ENCODE measurements around the gene SMARCA4. TPM values are rescaled to one million over a fixed set of nuclear protein-coding genes. Genes with fewer than 3 reads are reported as not detected.

Gene SMARCA4
- total RNA-seq, 1 experiment from 2014 or later: 261 TPM

- Histone ChIP-seq H4K91ac (ENCODE audit: insufficient read length, low read depth, low read length) (no peak overlapping the region), H2BK120ac (ENCODE audit: low read depth, low read length, poor library complexity, severe bottlenecking) (no peak overlapping the region), H4K5ac (ENCODE audit: insufficient read length, low read depth, low read length) (no peak overlapping the region), H3K4me2 (ENCODE audit: insufficient read depth, insufficient read length, low read length) (no peak overlapping the region), H3K23ac (ENCODE audit: insufficient read length, low read depth, low read length) (no peak overlapping the region), H2BK20ac (ENCODE audit: low read depth, low read length, poor library complexity, severe bottlenecking) (no peak overlapping the region), H4K8ac (replicated peaks; ENCODE audit: insufficient read length, low read depth, low read length) (no peak overlapping the region), H4K20me1 (ENCODE audit: control insufficient read depth, insufficient read depth, insufficient read length) (no peaks in the 10 kb centered on the region), H3K27me3 (ENCODE audit: insufficient read depth, low read length) (no peaks in the 10 kb centered on the region), H3K79me2 (ENCODE audit: insufficient read depth, low read length) (no peaks in the 10 kb centered on the region), H3K18ac (ENCODE audit: insufficient read length, low read depth, low read length) (no peak overlapping the region), H3K9ac (ENCODE audit: extremely low read depth, insufficient read length, low read length) (no peak overlapping the region), H3K9me3 (ENCODE audit: control insufficient read depth, low read depth, low read length) (no peaks in the 10 kb centered on the region), H2BK12ac (ENCODE audit: insufficient read length, low read depth, low read length) (no peak overlapping the region), H3K14ac (ENCODE audit: insufficient read depth, low read length) (no peak overlapping the region), H3K4me1 (ENCODE audit: insufficient read depth, low read length) (no peaks in the 10 kb centered on the region), H2AFZ (ENCODE audit: low read length) (no peak overlapping the region), H3K23me2 (ENCODE audit: insufficient read length, low read depth, low read length, poor library complexity, severe bottlenecking) (no peaks in the 10 kb centered on the region), H2BK15ac (ENCODE audit: low read depth, low read length) (no peak overlapping the region), H3K79me1 (ENCODE audit: insufficient read depth, low read depth, low read length, poor library complexity, severe bottlenecking) (no peaks in the 10 kb centered on the region), H2AK5ac (ENCODE audit: insufficient read length, low read length) (no peak overlapping the region), H3K27ac (ENCODE audit: insufficient read length, low read depth, low read length) (no peak overlapping the region), H3T11ph (ENCODE audit: low read length) (no peak overlapping the region), H3K56ac (ENCODE audit: insufficient read length, low read depth, low read length) (no peak overlapping the region), H3K4ac (ENCODE audit: low read depth, low read length) (no peak overlapping the region), H2BK5ac (ENCODE audit: insufficient read length, low read length) (no peak overlapping the region)
- TF ChIP-seq, protein P1, sequence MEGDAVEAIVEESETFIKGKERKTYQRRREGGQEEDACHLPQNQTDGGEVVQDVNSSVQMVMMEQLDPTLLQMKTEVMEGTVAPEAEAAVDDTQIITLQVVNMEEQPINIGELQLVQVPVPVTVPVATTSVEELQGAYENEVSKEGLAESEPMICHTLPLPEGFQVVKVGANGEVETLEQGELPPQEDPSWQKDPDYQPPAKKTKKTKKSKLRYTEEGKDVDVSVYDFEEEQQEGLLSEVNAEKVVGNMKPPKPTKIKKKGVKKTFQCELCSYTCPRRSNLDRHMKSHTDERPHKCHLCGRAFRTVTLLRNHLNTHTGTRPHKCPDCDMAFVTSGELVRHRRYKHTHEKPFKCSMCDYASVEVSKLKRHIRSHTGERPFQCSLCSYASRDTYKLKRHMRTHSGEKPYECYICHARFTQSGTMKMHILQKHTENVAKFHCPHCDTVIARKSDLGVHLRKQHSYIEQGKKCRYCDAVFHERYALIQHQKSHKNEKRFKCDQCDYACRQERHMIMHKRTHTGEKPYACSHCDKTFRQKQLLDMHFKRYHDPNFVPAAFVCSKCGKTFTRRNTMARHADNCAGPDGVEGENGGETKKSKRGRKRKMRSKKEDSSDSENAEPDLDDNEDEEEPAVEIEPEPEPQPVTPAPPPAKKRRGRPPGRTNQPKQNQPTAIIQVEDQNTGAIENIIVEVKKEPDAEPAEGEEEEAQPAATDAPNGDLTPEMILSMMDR (conservative IDR thresholded peaks at IDR 0.05): no peak
- Mint-ChIP-seq H3K27ac (no peak overlapping the region), H3K4me1 (no peaks in the 10 kb centered on the region), H3K36me3 (ENCODE audit: insufficient read depth in 1 of 3, low read depth in 3 of 3) (peaks cover 56 to 96% (median 93%) of the 10 kb centered on the region in 3 experiments; a peak in 6 of 7 replicates), H3K4me3 (no peak overlapping the region), H3K27me3 (ENCODE audit: low read depth) (peaks cover 1% of the 10 kb centered on the region; the same call in 1 of the 2 replicates), H3K9me3 (no peaks in the 10 kb centered on the region)
- WGBS (ENCODE audit: extremely low coverage, insufficient read length, low lambda C conversion rate): no CpG with 5 or more reads among the region's 7 CpGs
- no peak for DNase-seq
These were observed 52.9 kb downstream of the SMARCA4 start for GRCh38 chr19:11013771-11014170.
